Colonic mucosa (tissue), 4 donors: ENCODE measurements around the gene ANO1. TPM values are rescaled to one million over a fixed set of nuclear protein-coding genes. Genes with fewer than 3 reads are reported as not detected.

ENCODE experiments used
- DNase-seq: peaks from one replicate; pipeline ENCODE4 v3.0.0-alpha.2; 2020
- H3K27ac ChIP-seq: fragments of 200-600 bp; one replicate; pipeline ENCODE4 v1.8.0; 2021
- H3K27me3 ChIP-seq: fragments of 200-600 bp; one replicate; pipeline ENCODE4 v1.8.0; 2021
- H3K36me3 ChIP-seq: fragments of 200-600 bp; one replicate; pipeline ENCODE4 v1.8.0; 2021
- H3K4me1 ChIP-seq: fragments of 200-600 bp; one replicate; pipeline ENCODE4 v1.8.0; 2021; ENCODE audit warnings: mild to moderate bottlenecking
- H3K4me3 ChIP-seq: fragments of 200-600 bp; one replicate; pipeline ENCODE4 v1.8.0; 2021
- H3K9ac ChIP-seq, 2 donors: one replicate each; pipeline ENCODE4 v1.7.0; 2013; ENCODE audit warnings: control low read depth in 2 of 2, low read depth in 2 of 2, low read length in 2 of 2
- H3K9me3 ChIP-seq: fragments of 200-600 bp; one replicate; pipeline ENCODE4 v1.8.0; 2021
- CTCF ChIP-seq: fragments of 200-600 bp; IDR thresholded peaks from one replicate; pipeline ENCODE4 v1.8.0; 2022; ENCODE audit warnings: antibody characterized with exemption, mild to moderate bottlenecking
- intact Hi-C: fragments of 100-400 bp; cut with DNase I; formaldehyde crosslinking; loops from one replicate; pipeline ENCODE4 v1.14.1; 2022
- total RNA-seq, 2 donors: library from RNA; stranded (reverse); fragmentation: NEBNext Ultra II Directional in 1 of 2; extraction: Animal tissue kit (Norgen Biotek cat#: 25700) in 1 of 2; gene quantifications; one replicate each; pipeline ENCODE4 v1.2.1, GENCODE V29; 2021
- donor health status: healthy.
- donor health status: DM: no; HTN: no; CAD: no.
- donor health status: DM: no; HTN: no; CAD: no.

Gene ANO1
- total RNA-seq, 2 donors from 2014 or later = 8.3 to 16.4 TPM

- DNase-seq = no peak
- H3K9me3 ChIP-seq = no peaks in the 10 kb centered on the region
- no peaks in the 10 kb centered on the region for H3K36me3 ChIP-seq
- no peak overlapping the region for H3K9ac ChIP-seq
- TF ChIP-seq CTCF = no peak
- H3K4me1 ChIP-seq = no peaks in the 10 kb centered on the region
- no peak overlapping the region for H3K27ac ChIP-seq
- no peak overlapping the region for H3K4me3 ChIP-seq
- no peaks in the 10 kb centered on the region for H3K27me3 ChIP-seq
- intact Hi-C loops = no loop called here
Measured at GRCh38 chr11:70134490-70134889, 56.4 kb downstream of the ANO1 start.

- no peak overlapping the region for H3K9ac ChIP-seq
- no peaks in the 10 kb centered on the region for H3K36me3 ChIP-seq
- no peak for DNase-seq
- H3K27me3 ChIP-seq = no peaks in the 10 kb centered on the region
- no peak for TF ChIP-seq CTCF
- intact Hi-C loops = no loop called here
- no peak overlapping the region for H3K27ac ChIP-seq
- H3K9me3 ChIP-seq = no peaks in the 10 kb centered on the region
- no peaks in the 10 kb centered on the region for H3K4me1 ChIP-seq
- no peak overlapping the region for H3K4me3 ChIP-seq
Measured at GRCh38 chr11:70135142-70135541, 57.0 kb downstream of the ANO1 start.

GRCh38 chr11:70135625-70136059, 57.5 kb downstream of the ANO1 start:
- H3K9me3 ChIP-seq = no peaks in the 10 kb centered on the region
- H3K27me3 ChIP-seq = no peaks in the 10 kb centered on the region
- no peak overlapping the region for H3K27ac ChIP-seq
- H3K4me3 ChIP-seq = no peak overlapping the region
- intact Hi-C loops = no loop called here
- no peaks in the 10 kb centered on the region for H3K36me3 ChIP-seq
- TF ChIP-seq CTCF = no peak
- no peak overlapping the region for H3K9ac ChIP-seq
- H3K4me1 ChIP-seq = no peaks in the 10 kb centered on the region
- DNase-seq = no peak

- no peaks in the 10 kb centered on the region for H3K4me1 ChIP-seq
- no peaks in the 10 kb centered on the region for H3K27me3 ChIP-seq
- no peak for DNase-seq
- no peaks in the 10 kb centered on the region for H3K9me3 ChIP-seq
- no peak overlapping the region for H3K4me3 ChIP-seq
- intact Hi-C loops = no loop called here
- no peak overlapping the region for H3K27ac ChIP-seq
- no peaks in the 10 kb centered on the region for H3K36me3 ChIP-seq
- no peak overlapping the region for H3K9ac ChIP-seq
- TF ChIP-seq CTCF = no peak
Measured at GRCh38 chr11:70137383-70137782, 59.3 kb downstream of the ANO1 start.

- no peak for TF ChIP-seq CTCF
- intact Hi-C loops = no loop called here
- H3K36me3 ChIP-seq = no peaks in the 10 kb centered on the region
Measured at GRCh38 chr11:70138403-70138802, 60.3 kb downstream of the ANO1 start.

More at GRCh38 chr11:70138403-70138802, 60.3 kb downstream of the ANO1 start:
- no peaks in the 10 kb centered on the region for H3K9me3 ChIP-seq
- H3K27ac ChIP-seq = no peak overlapping the region
- no peaks in the 10 kb centered on the region for H3K4me1 ChIP-seq
- no peak overlapping the region for H3K9ac ChIP-seq
- H3K4me3 ChIP-seq = no peak overlapping the region
- no peaks in the 10 kb centered on the region for H3K27me3 ChIP-seq
- no peak for DNase-seq
